Measurements from ENCODE around the gene GTSE1.

Gene GTSE1

DNA sequence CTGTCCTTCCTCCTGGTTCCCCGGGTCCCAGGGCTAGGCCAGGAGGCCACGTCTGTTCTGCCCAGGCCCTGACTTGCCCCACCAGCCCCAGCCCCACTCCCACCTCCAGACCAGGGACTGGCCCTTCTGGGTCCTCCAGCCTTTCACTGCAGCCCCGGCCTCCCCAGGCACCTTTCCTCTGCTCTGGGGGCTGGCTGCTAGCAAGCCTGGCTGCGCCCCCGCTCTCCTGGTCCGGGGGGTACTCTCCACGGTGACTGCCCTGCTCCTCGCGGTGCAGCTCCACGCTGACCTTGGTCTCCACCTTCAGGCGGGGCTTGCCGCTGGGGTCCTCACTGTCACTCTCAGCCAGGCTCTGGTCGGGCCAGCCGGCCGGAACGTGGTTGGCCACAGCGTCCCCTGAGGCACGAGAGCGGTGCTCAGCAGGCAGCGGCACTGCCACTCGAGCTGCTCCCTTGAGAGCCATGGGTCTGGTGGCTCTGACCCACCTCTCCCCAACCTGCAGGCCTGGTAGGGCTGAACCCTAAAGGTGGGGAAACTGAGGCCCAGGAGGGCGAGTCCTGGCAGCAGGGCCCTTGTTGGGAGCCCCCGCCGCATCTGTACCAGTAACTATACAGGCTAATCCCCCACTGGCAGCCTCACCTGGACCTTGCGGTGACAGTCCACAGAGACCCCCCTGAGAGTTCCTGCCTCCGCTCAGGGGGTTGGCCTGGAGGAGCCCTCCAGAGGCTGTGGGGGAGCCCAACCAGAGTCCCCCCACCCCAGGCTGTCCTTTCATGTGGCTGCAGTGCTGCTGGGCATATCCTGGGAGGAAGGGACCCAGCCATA is 67.9 kb downstream of the GTSE1 start:
- no peak overlapping the region for H3K27ac Mint-ChIP-seq
- H3K36me3 Mint-ChIP-seq (ENCODE audit: low read depth) = peaks cover 3% of the 10 kb centered on the region
- no peaks in the 10 kb centered on the region for H3K27me3 Mint-ChIP-seq
- DNase-seq = no peak
- H3K9me3 Mint-ChIP-seq = no peaks in the 10 kb centered on the region
- no peaks in the 10 kb centered on the region for H3K4me1 Mint-ChIP-seq
- ATAC-seq = no peak
- no peak overlapping the region for H3K4me3 Mint-ChIP-seq

DNA sequence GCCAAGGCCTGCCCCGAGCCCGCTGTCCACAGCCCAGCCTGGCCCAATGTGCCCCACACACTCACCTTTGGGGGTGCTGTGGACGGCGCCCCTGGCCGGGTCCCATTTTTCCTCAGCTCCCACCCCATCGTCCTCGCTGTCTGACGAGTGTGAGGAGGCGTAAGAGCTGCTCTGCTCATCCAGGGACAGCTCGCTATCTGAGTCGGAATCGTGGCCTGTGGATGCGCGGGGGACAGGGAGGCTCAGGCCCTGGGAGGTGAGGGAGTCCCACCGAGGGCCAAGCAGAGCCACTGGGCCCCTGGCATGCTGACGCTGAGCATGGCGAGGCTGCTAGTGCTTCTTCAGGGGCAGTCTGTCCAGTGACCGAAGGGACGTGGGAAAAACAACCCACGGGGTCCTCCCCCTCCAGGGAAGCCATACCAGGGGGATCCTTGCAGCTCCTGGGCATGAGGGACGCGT is 68.5 kb downstream of the GTSE1 start:
- Mint-ChIP-seq H3K27me3 (no peaks in the 10 kb centered on the region), H3K27ac (no peak overlapping the region), H3K4me3 (no peak overlapping the region)

DNA sequence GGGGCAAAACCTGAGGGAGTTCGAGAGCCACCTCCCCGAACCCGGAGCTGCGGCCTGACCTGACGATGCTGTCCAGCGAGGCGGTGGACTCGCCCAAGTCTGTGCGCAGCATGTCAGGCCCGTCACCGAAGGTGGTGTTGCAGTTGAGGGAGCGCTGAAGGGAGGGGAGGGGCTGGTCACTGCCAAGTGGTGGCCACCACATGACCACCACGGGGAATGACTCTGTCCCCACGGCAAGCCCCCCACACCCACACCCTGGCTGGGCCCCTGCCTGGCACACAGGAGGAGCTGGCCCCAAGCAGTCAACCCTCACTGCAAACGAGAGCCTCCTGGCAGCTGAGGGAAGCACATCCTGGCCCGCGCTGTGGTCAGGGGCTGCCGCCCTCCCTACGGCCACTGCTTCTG is 69.7 kb downstream of the GTSE1 start:
- no peaks in the 10 kb centered on the region for H3K27me3 Mint-ChIP-seq
- peaks cover 15% of the 10 kb centered on the region for H3K4me1 Mint-ChIP-seq
- H3K36me3 Mint-ChIP-seq (ENCODE audit: low read depth) = no peaks in the 10 kb centered on the region
- no peaks in the 10 kb centered on the region for H3K9me3 Mint-ChIP-seq
- ATAC-seq (no peak), DNase-seq (no peak)
- no peak overlapping the region for H3K27ac Mint-ChIP-seq
- no peak overlapping the region for H3K4me3 Mint-ChIP-seq

More for the DNA sequence above, 68.5 kb downstream of the GTSE1 start:
- DNase-seq (no peak), ATAC-seq (no peak)
- Mint-ChIP-seq H3K4me1 (peaks cover 4% of the 10 kb centered on the region), H3K9me3 (no peaks in the 10 kb centered on the region), H3K36me3 (ENCODE audit: low read depth) (peaks cover 3% of the 10 kb centered on the region)

DNA sequence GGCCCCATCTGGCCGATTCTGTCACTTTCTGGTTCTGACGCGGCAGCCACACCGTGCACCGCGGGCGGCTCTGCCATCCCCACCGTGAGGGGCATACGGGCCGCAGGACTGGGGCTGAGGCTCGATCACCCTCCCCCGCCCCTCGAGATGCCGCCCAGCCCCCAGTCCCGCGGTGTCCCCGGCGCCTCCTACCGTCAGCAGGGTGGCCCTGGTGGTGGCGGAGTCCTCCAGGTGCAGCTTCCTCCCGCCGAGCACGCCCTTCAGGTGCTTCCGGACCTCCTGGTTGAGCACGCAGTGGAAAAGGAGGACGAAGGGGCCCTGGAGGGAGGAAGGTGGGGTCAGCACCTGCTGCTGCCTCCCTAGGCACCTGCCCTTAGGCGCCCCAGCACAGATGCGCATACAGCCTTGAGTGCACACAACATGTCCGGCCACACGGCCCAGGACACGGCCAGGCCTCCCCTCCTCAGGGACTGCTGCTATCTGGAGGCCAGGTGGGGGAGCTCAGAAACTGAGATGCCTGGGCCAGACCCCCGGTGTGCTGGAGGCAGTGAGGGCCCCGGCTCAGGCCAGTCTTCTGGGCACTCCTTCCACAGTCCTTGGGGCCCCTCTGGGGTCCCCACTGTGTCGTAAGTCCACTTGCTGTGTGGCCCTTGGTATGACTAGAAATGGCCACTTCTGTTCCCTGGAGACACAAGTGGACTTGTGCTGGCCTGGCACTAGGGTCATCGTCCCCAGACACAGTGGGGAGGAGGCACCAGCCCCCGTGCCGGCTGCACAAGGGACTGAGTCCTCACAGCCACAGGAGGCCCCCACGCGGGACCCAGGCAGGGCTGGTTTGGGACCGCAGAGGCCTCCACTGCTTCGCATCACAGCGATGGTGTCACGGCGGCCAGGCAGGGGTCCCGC is 70.4 kb downstream of the GTSE1 start:
- DNase-seq = no peak
- Mint-ChIP-seq H3K9me3 (no peaks in the 10 kb centered on the region), H3K27ac (no peak overlapping the region), H3K27me3 (no peaks in the 10 kb centered on the region), H3K36me3 (ENCODE audit: low read depth) (no peaks in the 10 kb centered on the region), H3K4me3 (peak overlapping the region; percentile 21), H3K4me1 (peaks cover 18% of the 10 kb centered on the region)
- ATAC-seq = no peak

DNA sequence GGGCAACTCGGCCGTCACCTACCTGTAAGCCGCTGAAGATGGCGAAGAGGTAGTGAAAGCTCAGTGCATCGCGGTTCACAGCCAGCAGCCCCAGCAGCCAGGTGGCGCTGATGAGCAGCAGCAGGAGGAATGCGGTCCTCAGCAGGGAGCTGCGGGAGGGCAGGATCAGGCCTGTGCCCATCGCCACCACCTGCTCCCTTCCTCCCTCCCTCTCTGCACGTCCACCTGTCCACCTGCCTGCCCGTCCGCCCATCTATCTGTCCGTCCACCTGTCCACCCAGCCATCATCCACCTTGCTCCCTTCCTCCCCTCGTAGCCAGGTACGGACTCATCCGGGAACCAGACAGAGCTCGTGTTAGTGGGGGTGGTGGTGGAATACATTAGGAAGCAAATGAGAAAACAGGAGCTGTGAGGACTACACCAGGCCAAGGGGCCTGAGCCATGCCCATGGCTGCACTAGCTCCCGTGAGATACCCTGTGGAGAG is 71.1 kb downstream of the GTSE1 start:
- Mint-ChIP-seq H3K27ac (no peak overlapping the region), H3K4me3 (no peak overlapping the region), H3K36me3 (ENCODE audit: low read depth) (no peaks in the 10 kb centered on the region), H3K27me3 (peaks cover under 1% of the 10 kb centered on the region), H3K9me3 (no peaks in the 10 kb centered on the region), H3K4me1 (peaks cover 21% of the 10 kb centered on the region)
- DNase-seq (peak; percentile 83), ATAC-seq (peak; percentile 57)

DNA sequence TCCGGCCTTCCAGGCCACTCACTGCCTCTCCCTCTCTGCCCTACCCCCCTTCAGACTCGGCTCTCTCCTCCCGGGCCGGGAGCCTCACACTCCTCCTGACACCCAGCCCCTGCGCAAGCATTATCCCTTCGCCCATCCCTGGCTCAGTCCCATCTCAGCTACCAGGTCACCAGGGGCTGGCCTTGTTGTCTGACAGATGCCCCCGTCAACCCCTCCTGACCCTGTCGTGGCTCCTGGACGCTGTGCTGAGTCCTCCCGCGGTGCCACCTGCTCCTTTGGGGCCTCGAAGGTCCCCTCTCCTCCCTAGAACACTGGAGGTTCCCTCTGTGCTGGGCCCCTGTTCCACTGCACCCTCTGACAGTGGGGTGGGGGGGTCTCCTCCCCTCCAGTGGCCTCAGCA is 71.8 kb downstream of the GTSE1 start:
- ATAC-seq (no peak), DNase-seq (no peak)
- H3K4me1 Mint-ChIP-seq = peaks cover 25% of the 10 kb centered on the region
- peaks cover 4% of the 10 kb centered on the region for H3K27me3 Mint-ChIP-seq
- no peak overlapping the region for H3K27ac Mint-ChIP-seq
- no peak overlapping the region for H3K4me3 Mint-ChIP-seq
- no peaks in the 10 kb centered on the region for H3K36me3 Mint-ChIP-seq (ENCODE audit: low read depth)
- H3K9me3 Mint-ChIP-seq = no peaks in the 10 kb centered on the region

DNA sequence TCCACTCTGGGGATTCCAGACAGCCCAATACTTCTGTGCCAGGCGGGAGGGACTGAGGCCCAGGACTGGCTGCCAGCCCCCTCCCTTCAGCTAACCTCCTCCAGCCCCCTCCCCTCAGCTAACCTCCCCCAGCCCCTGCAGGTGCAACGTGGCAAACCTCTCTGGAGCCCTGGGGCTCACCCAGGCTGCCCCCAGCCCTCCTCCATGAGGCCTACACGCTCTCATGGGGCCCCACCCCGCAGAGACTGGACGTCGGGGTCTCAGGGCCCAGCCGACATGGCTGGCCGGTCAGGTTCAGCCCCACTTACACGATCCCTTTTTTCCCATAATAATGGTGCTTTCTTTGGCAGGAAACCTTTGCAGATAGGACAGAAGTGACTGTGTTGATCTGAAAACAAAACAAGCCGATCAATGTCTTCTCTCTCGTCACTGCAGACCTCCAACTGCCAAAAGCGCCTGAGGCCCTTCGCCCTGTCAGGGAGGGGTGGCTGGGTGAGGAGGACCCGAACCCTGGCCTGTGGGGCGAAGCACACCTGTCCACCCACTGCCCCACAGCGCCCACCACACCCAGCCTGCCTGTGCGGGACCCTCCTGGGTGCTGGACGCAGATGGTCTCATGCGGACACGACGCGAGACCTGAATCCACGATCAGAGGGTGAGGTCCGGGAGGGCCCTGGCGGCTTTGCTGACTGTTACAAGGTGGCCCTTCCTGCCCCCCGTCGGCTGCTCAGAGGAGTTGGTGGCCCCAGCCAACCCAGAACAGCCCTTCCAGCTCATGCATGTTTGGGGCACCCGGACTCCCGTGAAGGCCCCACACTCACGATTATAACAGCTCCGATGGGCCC is 72.4 kb downstream of the GTSE1 start:
- DNase-seq (no peak), ATAC-seq (no peak)
- H3K27me3 Mint-ChIP-seq = peaks cover 4% of the 10 kb centered on the region
- H3K36me3 Mint-ChIP-seq (ENCODE audit: low read depth) = no peaks in the 10 kb centered on the region
- peaks cover 30% of the 10 kb centered on the region for H3K4me1 Mint-ChIP-seq
- H3K9me3 Mint-ChIP-seq = no peaks in the 10 kb centered on the region
- no peak overlapping the region for H3K27ac Mint-ChIP-seq
- no peak overlapping the region for H3K4me3 Mint-ChIP-seq

DNA sequence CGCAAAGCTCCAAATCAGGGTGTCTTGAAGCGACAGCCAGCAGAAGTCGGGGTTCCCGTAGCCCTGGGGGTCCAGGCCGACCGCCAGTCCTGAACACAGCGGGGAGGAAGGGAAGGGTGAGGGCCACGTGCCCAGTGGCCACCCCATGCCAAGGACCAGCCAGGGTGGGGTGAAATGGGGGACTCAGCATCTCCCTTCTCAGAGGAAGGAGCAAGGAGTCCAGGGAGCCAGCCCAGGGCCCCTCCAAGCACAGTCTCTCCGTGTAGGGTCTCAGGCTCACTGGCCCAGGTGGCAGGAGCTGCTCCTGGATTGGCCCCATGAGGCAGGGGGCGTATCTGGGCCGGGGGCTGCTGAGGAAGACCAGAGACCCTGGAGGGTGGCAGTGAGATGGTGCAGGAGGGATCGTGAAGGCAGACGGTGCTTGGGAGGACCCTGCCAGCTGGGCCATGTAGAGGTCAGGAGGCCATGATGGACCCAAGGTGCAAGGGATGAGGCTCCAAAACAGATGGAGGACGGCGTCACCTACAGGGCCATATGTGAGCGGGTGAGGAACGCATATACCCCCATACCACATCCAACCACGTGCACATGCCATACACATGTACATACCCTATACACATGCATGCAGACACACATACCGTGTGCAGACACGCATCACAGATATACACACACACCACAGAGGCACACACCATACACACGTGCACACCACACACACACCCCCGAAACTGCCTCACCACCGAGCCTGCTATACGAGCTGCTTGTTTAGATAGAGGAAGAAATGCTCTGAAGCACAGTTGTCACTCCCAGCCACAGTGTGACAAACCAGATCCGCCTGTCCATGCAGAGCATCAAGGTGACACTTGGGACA is 73.3 kb downstream of the GTSE1 start:
- Mint-ChIP-seq H3K9me3 (no peaks in the 10 kb centered on the region), H3K4me1 (peaks cover 34% of the 10 kb centered on the region), H3K36me3 (ENCODE audit: low read depth) (no peaks in the 10 kb centered on the region), H3K27me3 (peaks cover 6% of the 10 kb centered on the region), H3K4me3 (no peak overlapping the region), H3K27ac (no peak overlapping the region)
- ATAC-seq (no peak), DNase-seq (no peak)

DNA sequence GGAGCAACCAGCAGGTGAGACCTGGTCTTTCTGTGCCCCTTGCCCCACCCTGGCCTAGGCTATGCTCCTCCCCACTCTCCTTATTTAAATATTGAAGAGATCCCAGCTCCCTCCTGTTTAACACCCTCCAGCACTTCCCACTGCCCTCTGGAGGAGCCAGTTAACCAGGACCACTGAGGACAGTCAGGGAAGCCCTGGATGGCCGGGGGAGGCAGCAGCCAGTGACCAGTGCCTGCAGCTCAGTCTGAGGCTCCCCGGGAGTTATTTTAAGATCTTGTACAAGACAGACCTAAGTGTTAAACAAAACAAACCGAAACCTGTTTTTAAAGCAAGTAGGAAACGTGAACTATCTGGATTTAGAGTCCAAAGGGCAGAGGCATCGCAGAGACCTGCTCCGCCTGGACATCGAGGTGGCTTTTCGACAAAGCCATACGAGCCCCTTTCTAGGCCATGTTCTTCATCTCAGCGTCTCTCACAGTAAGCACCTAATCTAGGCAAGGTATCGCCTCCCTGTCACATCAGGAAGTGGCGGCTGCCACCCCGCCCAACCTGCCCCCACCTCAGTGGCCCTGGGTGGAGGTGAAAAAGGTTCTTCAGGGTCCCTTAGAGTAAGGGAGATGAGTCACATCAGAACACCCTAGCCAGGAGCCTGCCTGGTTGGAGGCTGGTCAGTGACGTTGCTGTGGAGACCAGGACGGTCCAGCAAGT is 74.1 kb downstream of the GTSE1 start:
- Mint-ChIP-seq H3K9me3 (peaks cover 2% of the 10 kb centered on the region), H3K27me3 (peaks cover 8% of the 10 kb centered on the region), H3K27ac (no peak overlapping the region), H3K4me3 (no peak overlapping the region), H3K36me3 (ENCODE audit: low read depth) (peaks cover under 1% of the 10 kb centered on the region), H3K4me1 (peaks cover 34% of the 10 kb centered on the region)
- DNase-seq (no peak), ATAC-seq (no peak)

DNA sequence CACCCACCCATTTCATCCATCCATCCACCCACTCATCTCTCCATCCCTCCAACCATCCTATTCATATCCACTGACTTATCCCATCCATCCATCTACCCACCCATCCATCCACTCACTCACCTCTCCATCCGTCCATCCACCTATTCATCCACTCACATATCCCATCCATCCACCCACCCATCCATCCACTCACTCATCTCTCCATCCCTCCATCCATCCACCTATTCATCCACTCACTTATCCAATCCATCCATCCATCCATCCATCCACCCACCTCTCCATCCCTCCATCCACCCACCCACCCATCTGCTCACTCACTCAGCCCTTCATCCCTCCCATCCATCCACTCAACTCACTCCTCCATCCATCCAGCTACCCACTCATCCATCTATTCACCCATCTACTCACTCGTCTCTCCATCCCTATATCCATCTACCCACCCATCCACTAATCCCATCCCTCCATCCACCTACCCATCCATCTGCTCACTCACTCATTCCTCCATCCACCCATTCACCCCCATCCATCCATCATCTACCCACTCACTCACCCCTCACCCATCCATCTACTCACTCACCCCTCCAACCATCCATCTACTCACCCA is 75.1 kb downstream of the GTSE1 start:
- no peak for ATAC-seq
- peaks cover 6% of the 10 kb centered on the region for H3K36me3 Mint-ChIP-seq (ENCODE audit: low read depth)
- peaks cover 5% of the 10 kb centered on the region for H3K9me3 Mint-ChIP-seq
- DNase-seq = no peak
- H3K4me1 Mint-ChIP-seq = peaks cover 34% of the 10 kb centered on the region
- no peak overlapping the region for H3K27ac Mint-ChIP-seq
- no peak overlapping the region for H3K4me3 Mint-ChIP-seq
- H3K27me3 Mint-ChIP-seq = peaks cover 12% of the 10 kb centered on the region

DNA sequence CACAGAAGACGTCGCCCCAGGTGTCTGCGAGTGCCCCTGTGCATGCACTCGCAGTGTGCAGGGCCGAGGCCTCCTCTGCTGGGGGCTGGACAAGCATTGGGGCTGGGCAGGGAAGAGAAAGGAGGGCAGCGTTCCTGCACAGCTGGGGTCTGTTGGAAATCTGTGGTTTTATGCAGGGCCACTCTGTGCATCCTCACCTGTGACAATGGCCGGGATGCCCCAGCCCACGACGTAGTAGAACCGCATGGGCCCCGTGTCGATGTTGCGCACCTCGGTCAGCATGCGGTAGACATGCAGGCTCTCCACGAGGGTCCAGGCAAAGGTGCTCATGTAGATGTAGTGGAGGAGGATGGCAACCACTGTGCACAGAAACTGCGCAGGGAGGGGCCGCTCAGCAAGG is 76.0 kb downstream of the GTSE1 start:
- peaks cover 34% of the 10 kb centered on the region for H3K4me1 Mint-ChIP-seq
- peaks cover 6% of the 10 kb centered on the region for H3K36me3 Mint-ChIP-seq (ENCODE audit: low read depth)
- ATAC-seq = no peak
- peaks cover 5% of the 10 kb centered on the region for H3K9me3 Mint-ChIP-seq
- H3K27me3 Mint-ChIP-seq = peaks cover 12% of the 10 kb centered on the region
- no peak for DNase-seq
- H3K27ac Mint-ChIP-seq = no peak overlapping the region
- H3K4me3 Mint-ChIP-seq = no peak overlapping the region

DNA sequence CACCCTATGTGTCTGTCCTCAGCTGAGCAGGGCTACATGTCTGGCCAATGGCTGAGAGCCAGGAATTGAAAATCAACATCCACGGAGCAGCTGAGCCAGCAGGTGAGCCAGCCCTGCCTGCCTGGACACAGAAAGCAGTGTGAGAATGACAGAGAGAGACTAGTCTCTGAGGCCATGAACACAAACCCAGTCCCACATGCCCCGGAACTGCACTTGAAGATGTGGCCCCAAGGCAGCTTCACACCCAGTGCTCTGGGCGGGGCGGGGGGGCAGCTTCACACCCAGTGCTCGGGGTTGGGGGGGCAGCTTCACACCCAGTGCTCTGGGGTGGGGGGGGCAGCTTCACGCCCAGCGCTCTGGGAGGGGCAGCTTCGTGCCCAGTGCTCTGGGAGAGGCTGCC is 76.5 kb downstream of the GTSE1 start:
- Mint-ChIP-seq H3K27ac (no peak overlapping the region), H3K27me3 (peaks cover 12% of the 10 kb centered on the region)
- ATAC-seq = no peak

More for the DNA sequence above, 76.5 kb downstream of the GTSE1 start:
- Mint-ChIP-seq H3K4me1 (peaks cover 34% of the 10 kb centered on the region), H3K4me3 (no peak overlapping the region), H3K36me3 (ENCODE audit: low read depth) (peaks cover 6% of the 10 kb centered on the region), H3K9me3 (peaks cover 5% of the 10 kb centered on the region)
- DNase-seq = no peak
